MM.1S (cell line): ENCODE measurements around the gene NHSL2.

Experiments
- DNase-seq: peaks from one replicate; pipeline ENCODE4 v3.0.0-alpha.2; 2015
- H2AFZ ChIP-seq: fragments of 300-600 bp; sonication (generic); 2 replicates; pipeline ENCODE4 v1.6.0; 2016; ENCODE audit warnings: antibody characterized with exemption, low read length
- H3F3A ChIP-seq: fragments of 300-600 bp; sonication (generic); 2 replicates; pipeline ENCODE4 v1.6.1; 2016; ENCODE audit warnings: mild to moderate bottlenecking, antibody characterized with exemption, low read length, moderate library complexity, mixed read lengths; ENCODE audit not compliant: insufficient read depth
- H3K27ac ChIP-seq: fragments of 300-600 bp; sonication (generic); 2 replicates; pipeline ENCODE4 v1.5.1; 2016; ENCODE audit warnings: mild to moderate bottlenecking, low read length
- H3K27me3 ChIP-seq: fragments of 300-600 bp; sonication (generic); replicated peaks from 2 replicates; pipeline ENCODE4 v1.6.0; 2016; ENCODE audit warnings: low read length; ENCODE audit not compliant: insufficient read depth
- H3K36me3 ChIP-seq: fragments of 300-600 bp; sonication (generic); replicated peaks from 2 replicates; pipeline ENCODE4 v1.6.1; 2016; ENCODE audit warnings: mild to moderate bottlenecking, low read length, mixed read lengths; ENCODE audit not compliant: insufficient read depth
- H3K4me1 ChIP-seq: fragments of 300-600 bp; sonication (generic); 2 replicates; pipeline ENCODE4 v1.6.1; 2016; ENCODE audit warnings: low read length, mixed read lengths
- H3K4me2 ChIP-seq: fragments of 300-600 bp; sonication (generic); 2 replicates; pipeline ENCODE4 v1.6.0; 2016; ENCODE audit warnings: low read depth, low read length
- H3K4me3 ChIP-seq: fragments of 300-600 bp; sonication (generic); 2 replicates; pipeline ENCODE4 v1.5.1; 2016; ENCODE audit warnings: low read length, mixed read lengths
- H3K79me2 ChIP-seq: fragments of 300-600 bp; sonication (generic); 2 replicates; pipeline ENCODE4 v1.6.1; 2016; ENCODE audit warnings: mixed run types, low read length, mixed read lengths
- H3K9ac ChIP-seq: fragments of 300-600 bp; sonication (generic); 2 replicates; pipeline ENCODE4 v1.6.1; 2016; ENCODE audit warnings: low read length, mixed read lengths
- H3K9me2 ChIP-seq: fragments of 300-600 bp; sonication (generic); replicated peaks from 2 replicates; pipeline ENCODE4 v1.6.1; 2016; ENCODE audit warnings: mild to moderate bottlenecking, low read length, mixed read lengths; ENCODE audit not compliant: insufficient read depth
- H3K9me3 ChIP-seq: fragments of 300-600 bp; sonication (generic); replicated peaks from 2 replicates; pipeline ENCODE4 v1.6.1; 2016; ENCODE audit warnings: mild to moderate bottlenecking, low read length, mixed read lengths; ENCODE audit not compliant: insufficient read depth
- H4K20me1 ChIP-seq: fragments of 300-600 bp; sonication (generic); 2 replicates; pipeline ENCODE4 v1.6.1; 2016; ENCODE audit warnings: mild to moderate bottlenecking, low read length, moderate library complexity, mixed read lengths; ENCODE audit not compliant: insufficient read depth
- EZH2 ChIP-seq: fragments of 300-600 bp; sonication (generic); optimal IDR thresholded peaks from 2 replicates; pipeline ENCODE3; 2017; ENCODE audit warnings: low read depth, mild to moderate bottlenecking, antibody characterized with exemption, low read length, mixed read lengths
- EZH2phosphoT487 ChIP-seq: fragments of 300-600 bp; sonication (generic); IDR thresholded peaks from 2 replicates; pipeline ENCODE4 v1.6.1; 2018; ENCODE audit warnings: antibody characterized with exemption, low read length
- TF ChIP-seq, protein P1 (sequence below): fragments of 300-600 bp; sonication (generic); IDR thresholded peaks from 2 replicates; pipeline ENCODE4 v1.5.1; 2016; ENCODE audit warnings: antibody characterized with exemption, low read length, mixed read lengths

Gene NHSL2

DNA sequence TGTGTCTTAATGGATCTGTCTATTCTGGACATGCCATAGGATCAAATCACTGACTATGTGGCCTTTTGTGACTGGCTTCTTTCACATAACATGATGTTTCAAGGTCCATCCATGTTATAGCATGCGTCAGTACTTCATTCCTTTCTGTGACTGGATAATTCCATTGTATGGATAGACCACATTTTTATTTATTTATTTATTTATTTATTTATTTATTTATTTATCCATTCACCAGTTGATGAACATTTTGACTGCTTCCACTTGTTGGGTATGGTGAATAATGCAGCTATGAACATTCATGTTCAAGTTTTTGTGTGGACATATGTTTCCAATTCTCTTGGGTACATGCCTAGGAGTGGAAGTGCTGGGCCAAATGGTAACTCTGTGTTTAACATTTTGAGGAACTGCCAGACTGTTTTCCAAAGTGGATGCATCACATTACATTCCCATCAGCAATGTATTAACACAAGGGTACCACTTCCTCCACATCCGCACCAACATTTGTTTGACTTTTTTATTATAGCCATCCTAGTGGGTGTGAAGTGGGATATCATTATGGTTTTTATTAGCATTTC lies 207.1 kb downstream of the NHSL2 start:
- H3K4me3 ChIP-seq, result no peak overlapping the region
- no peak overlapping the region for H3K4me2 ChIP-seq
- no peak overlapping the region for H3K27ac ChIP-seq
- no peaks in the 10 kb centered on the region for H3K79me2 ChIP-seq
- no peaks in the 10 kb centered on the region for H3F3A ChIP-seq
- no peaks in the 10 kb centered on the region for H3K9me2 ChIP-seq
- no peak overlapping the region for H2AFZ ChIP-seq
- H3K4me1 ChIP-seq, result peaks cover 18% of the 10 kb centered on the region
- H3K36me3 ChIP-seq, result no peaks in the 10 kb centered on the region
- H3K9ac ChIP-seq, result no peak overlapping the region
- H3K9me3 ChIP-seq, result no peaks in the 10 kb centered on the region
- H3K27me3 ChIP-seq, result no peaks in the 10 kb centered on the region
- TF ChIP-seq, protein P1, sequence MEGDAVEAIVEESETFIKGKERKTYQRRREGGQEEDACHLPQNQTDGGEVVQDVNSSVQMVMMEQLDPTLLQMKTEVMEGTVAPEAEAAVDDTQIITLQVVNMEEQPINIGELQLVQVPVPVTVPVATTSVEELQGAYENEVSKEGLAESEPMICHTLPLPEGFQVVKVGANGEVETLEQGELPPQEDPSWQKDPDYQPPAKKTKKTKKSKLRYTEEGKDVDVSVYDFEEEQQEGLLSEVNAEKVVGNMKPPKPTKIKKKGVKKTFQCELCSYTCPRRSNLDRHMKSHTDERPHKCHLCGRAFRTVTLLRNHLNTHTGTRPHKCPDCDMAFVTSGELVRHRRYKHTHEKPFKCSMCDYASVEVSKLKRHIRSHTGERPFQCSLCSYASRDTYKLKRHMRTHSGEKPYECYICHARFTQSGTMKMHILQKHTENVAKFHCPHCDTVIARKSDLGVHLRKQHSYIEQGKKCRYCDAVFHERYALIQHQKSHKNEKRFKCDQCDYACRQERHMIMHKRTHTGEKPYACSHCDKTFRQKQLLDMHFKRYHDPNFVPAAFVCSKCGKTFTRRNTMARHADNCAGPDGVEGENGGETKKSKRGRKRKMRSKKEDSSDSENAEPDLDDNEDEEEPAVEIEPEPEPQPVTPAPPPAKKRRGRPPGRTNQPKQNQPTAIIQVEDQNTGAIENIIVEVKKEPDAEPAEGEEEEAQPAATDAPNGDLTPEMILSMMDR, result no peak
- TF ChIP-seq EZH2phosphoT487 (no peak), EZH2 (no peak)
- H4K20me1 ChIP-seq, result no peaks in the 10 kb centered on the region
- DNase-seq, result no peak

DNA sequence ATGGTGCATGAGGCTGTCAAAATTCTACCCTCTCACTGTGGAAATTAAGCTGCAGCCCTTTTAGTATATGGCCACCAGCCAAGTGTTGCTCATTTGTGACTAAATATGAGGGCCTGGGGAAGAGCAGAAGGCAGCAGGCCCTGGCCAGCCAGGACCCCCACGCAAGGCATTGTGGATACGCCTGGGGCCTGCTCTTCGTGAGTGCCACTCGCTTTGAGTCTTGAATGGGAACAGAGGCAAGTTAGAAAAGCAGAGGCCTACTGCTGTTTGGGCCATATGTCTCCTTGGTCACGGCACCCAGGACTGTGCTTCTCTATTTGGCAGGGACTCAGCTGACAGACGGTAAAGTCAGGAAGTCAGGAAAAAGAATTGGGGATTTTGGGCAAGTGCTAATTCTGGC lies 210.2 kb downstream of the NHSL2 start:
- Histone ChIP-seq H3K9ac (no peak overlapping the region), H3K4me2 (no peak overlapping the region), H2AFZ (0 out of 2 replicates have a peak overlapping the region, but pooled peaks have one; percentile 63), H3K36me3 (no peaks in the 10 kb centered on the region), H3K4me1 (peaks cover 21% of the 10 kb centered on the region), H3K79me2 (no peaks in the 10 kb centered on the region), H3K4me3 (no peak overlapping the region), H3K9me3 (no peaks in the 10 kb centered on the region), H3K9me2 (no peaks in the 10 kb centered on the region), H3K27ac (no peak overlapping the region), H3F3A (no peaks in the 10 kb centered on the region), H3K27me3 (no peaks in the 10 kb centered on the region), H4K20me1 (no peaks in the 10 kb centered on the region)
- no peak for DNase-seq
- TF ChIP-seq, protein P1, result no peak
- TF ChIP-seq EZH2phosphoT487 (no peak), EZH2 (no peak)

DNA sequence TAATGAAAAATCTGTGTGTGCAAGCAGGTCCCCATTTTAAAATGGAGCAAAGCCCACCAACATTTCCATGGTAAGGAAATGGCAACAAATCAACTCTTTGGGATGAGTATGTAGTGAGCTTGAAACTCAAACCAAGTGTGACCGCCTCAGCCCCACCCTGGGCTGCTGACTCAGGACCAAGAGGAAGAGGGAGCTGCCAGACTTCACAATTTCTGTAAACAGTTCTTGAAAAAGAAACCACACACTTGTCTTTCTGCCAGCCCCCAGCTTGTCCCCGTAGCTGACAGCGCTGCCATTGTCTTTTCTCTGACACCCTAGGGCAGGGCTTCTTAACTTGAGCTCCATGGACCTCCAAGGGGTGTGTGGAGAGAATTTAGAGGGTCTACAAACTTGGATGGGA lies 210.7 kb downstream of the NHSL2 start:
- Histone ChIP-seq H3K4me3 (no peak overlapping the region; the same call in 1 of the 2 replicates), H3K79me2 (no peaks in the 10 kb centered on the region), H3K4me2 (peak overlapping the region; percentile 18), H3K27ac (peak overlapping the region; percentile 30; the same call in 1 of the 2 replicates), H3K36me3 (no peaks in the 10 kb centered on the region), H3K27me3 (no peaks in the 10 kb centered on the region), H3K9ac (peak overlapping the region; percentile 8; the same call in 1 of the 2 replicates), H3K4me1 (peaks cover 26% of the 10 kb centered on the region), H3K9me3 (no peaks in the 10 kb centered on the region), H4K20me1 (no peaks in the 10 kb centered on the region), H3K9me2 (no peaks in the 10 kb centered on the region), H2AFZ (peak overlapping the region; percentile 63; the same call in 1 of the 2 replicates), H3F3A (no peaks in the 10 kb centered on the region)
- TF ChIP-seq EZH2 (no peak), EZH2phosphoT487 (no peak)
- TF ChIP-seq, protein P1, result no peak
- DNase-seq, result peak; percentile 63
